SH-SY5Y (cell line): ENCODE data around the gene PSMB7.

ENCODE experiments used
- GATA2 ChIP-seq: IDR thresholded peaks from 2 replicates; pipeline ENCODE4 v1.6.1; 2011; ENCODE audit warnings: mild to moderate bottlenecking, low read depth, low read length
- GATA3 ChIP-seq: IDR thresholded peaks from 2 replicates; pipeline ENCODE4 v1.6.1; 2011; ENCODE audit warnings: low read depth, mild to moderate bottlenecking, low read length, moderate library complexity

- TF ChIP-seq GATA2 (no peak), GATA3 (no peak)
Observed at GRCh38 chr9:124337562-124337961, 77.7 kb downstream of the PSMB7 start.
